Stimulated activated naive CD8-positive, alpha-beta T cell treated with anti-CD3 and anti-CD28 coated beads, Interleukin-15, Interleukin-2, amounts not matched to agents 100 ng/mL and 50 ng/mL, for 24 hours (primary cell): ENCODE results near the gene LHX2.
A peak's percentile ranks its signal among the peaks of the same experiment; 100 is the strongest.

ENCODE experiments used
- H3K27ac Mint-ChIP-seq: one replicate; pipeline ENCODE4 v1.8.0; 2021; ENCODE audit warnings: mild to moderate bottlenecking, mixed read lengths
- H3K27me3 Mint-ChIP-seq: one replicate; pipeline ENCODE4 v1.8.0; 2021; ENCODE audit warnings: mixed read lengths
- H3K36me3 Mint-ChIP-seq: one replicate; pipeline ENCODE4 v1.8.0; 2021; ENCODE audit warnings: low read depth, mixed read lengths
- H3K4me1 Mint-ChIP-seq: one replicate; pipeline ENCODE4 v1.8.0; 2021; ENCODE audit warnings: low read depth, mixed read lengths
- H3K4me3 Mint-ChIP-seq: one replicate; pipeline ENCODE4 v1.8.0; 2021; ENCODE audit warnings: mild to moderate bottlenecking, mixed read lengths
- H3K9me3 Mint-ChIP-seq: one replicate; pipeline ENCODE4 v1.8.0; 2021; ENCODE audit warnings: mixed read lengths

LHX2 gene

DNA sequence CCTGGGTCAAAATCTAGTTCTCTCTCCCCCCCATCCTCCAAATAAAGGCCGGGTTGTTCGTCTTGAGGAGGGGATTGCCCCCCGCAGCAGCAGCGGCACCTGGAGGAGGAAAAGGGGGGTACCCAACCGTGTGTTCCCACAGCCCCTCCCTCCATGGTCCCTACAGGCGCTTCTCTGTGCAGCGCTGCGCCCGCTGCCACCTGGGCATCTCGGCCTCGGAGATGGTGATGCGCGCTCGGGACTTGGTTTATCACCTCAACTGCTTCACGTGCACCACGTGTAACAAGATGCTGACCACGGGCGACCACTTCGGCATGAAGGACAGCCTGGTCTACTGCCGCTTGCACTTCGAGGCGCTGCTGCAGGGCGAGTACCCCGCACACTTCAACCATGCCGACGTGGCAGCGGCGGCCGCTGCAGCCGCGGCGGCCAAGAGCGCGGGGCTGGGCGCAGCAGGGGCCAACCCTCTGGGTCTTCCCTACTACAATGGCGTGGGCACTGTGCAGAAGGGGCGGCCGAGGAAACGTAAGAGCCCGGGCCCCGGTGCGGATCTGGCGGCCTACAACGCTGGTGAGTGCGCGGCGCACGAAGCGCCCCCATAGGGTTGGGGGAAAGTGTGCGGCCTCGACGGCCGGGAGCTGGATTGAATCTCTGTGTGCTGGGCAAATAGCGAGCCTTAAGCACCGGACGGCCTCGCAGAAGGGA is 3.5 kb downstream of the LHX2 start:
- Mint-ChIP-seq H3K27ac (peak overlapping the region; percentile 16), H3K4me1 (peaks cover 33% of the 10 kb centered on the region), H3K4me3 (peak overlapping the region; percentile 45), H3K9me3 (no peaks in the 10 kb centered on the region), H3K36me3 (peaks cover 12% of the 10 kb centered on the region), H3K27me3 (peaks cover 63% of the 10 kb centered on the region)

- H3K27me3 Mint-ChIP-seq = peaks cover 63% of the 10 kb centered on the region
- peaks cover 27% of the 10 kb centered on the region for H3K4me1 Mint-ChIP-seq
- peak overlapping the region; percentile 16 for H3K27ac Mint-ChIP-seq
Observed at GRCh38 chr9:124015661-124016131, 4.1 kb downstream of the LHX2 start.

DNA sequence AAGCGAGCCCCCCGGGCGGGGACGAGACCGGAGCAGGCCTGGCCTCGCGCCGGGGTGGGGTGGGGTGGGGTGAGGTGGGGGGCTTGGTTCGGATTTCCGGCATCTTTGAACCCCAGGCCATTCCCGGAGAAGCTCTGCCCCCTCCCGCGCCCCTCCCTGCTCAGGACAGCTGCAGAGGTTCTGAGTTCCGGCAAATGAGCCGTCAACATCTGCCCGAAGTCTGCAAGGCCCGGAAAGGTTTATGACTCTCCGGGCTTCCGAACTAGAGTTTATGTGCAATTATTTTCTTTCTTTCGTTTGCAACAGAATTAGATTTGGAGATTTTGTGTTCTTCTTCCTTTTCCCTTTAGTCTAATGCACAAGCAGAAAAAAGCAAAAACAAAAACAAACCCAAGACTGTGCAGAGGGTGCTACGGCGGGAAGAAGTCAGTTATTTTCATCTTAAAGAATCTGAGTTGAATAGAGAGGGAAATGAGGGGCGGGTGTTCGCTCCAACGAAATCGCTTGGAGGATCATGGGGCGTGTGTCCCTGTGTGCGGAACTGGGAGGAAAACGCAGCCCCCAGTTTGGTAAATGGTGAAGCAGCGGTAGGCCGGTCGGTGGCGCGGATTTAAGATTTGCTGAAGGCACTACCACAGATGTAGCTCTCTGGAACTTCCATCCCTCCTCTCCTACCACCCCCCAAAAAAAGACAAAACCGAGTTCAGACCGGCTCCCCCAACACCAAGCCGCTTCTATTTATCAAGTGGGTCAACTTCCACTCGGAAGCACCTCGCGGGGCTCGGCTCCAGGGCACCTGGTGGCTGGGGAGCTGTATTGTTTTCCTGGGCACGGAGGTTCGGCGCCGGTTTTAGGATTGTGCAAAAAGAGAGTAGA is 4.8 kb downstream of the LHX2 start:
- Mint-ChIP-seq H3K4me1 (peaks cover 30% of the 10 kb centered on the region), H3K27ac (peak overlapping the region; percentile 38), H3K27me3 (peaks cover 69% of the 10 kb centered on the region), H3K4me3 (peak overlapping the region; percentile 64), H3K9me3 (no peaks in the 10 kb centered on the region), H3K36me3 (peaks cover 9% of the 10 kb centered on the region)

More at GRCh38 chr9:124015661-124016131, 4.1 kb downstream of the LHX2 start:
- Mint-ChIP-seq H3K4me3 (peak overlapping the region; percentile 45), H3K9me3 (no peaks in the 10 kb centered on the region), H3K36me3 (peaks cover 9% of the 10 kb centered on the region)

DNA sequence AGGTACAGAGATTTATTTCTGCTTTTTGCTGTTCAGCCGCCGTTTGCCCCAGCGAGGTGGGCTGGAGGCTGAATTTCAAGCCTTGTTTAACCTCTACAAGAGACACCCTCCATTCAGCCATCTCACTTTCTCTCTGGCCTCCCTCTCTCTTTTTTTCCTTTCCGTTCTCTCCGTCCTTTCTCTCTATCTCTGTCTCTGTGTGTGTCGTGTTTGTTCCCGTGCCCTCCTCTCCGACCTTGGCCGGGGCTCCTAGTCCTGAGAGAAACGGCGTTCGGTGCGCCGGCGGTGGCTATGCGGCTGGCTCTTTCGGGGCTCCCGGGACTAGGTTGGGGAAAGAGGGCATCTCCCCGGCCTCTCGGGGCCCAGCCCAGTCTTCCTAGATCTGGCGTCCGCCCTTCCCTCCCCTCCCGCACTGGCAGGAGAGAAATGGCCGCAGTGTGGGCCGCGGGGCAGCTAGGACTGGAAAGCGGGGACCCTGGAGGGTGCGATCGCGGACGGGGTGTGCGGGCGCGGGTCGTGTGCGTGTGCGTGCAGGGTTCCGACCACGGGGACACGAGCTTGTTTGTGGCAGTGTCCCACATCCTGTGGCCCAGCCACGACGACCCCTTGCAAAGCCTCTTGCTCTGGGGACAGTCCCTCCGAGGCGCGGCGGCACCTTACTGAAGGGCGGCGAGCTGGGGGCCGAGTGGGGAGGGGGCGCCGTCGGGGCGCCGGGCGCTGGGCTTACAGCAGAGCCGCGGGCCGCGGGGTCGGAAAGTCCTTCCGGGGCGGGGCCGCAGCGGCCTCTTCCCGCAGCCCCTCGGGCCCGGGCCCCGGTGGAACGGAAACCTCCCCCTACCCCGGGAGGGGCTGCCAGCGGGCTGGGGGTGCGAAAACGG is 5.7 kb downstream of the LHX2 start:
- Mint-ChIP-seq H3K27me3 (peaks cover 78% of the 10 kb centered on the region), H3K9me3 (no peaks in the 10 kb centered on the region), H3K27ac (peak overlapping the region; percentile 38), H3K4me3 (peak overlapping the region; percentile 64), H3K4me1 (peaks cover 32% of the 10 kb centered on the region), H3K36me3 (peaks cover 9% of the 10 kb centered on the region)

- peaks cover 31% of the 10 kb centered on the region for H3K4me1 Mint-ChIP-seq
- H3K27ac Mint-ChIP-seq = peak overlapping the region; percentile 41
- H3K4me3 Mint-ChIP-seq = peak overlapping the region; percentile 43
Observed at GRCh38 chr9:124017929-124018729, 6.6 kb downstream of the LHX2 start.

GRCh38 chr9:124018730-124019697 is 7.4 kb downstream of the LHX2 start:
- no peaks in the 10 kb centered on the region for H3K9me3 Mint-ChIP-seq
- peak overlapping the region; percentile 41 for H3K27ac Mint-ChIP-seq
- H3K4me1 Mint-ChIP-seq = peaks cover 29% of the 10 kb centered on the region
- H3K27me3 Mint-ChIP-seq = peaks cover 86% of the 10 kb centered on the region
- peaks cover 9% of the 10 kb centered on the region for H3K36me3 Mint-ChIP-seq
- peak overlapping the region; percentile 43 for H3K4me3 Mint-ChIP-seq

More at GRCh38 chr9:124017929-124018729, 6.6 kb downstream of the LHX2 start:
- H3K9me3 Mint-ChIP-seq = no peaks in the 10 kb centered on the region
- H3K36me3 Mint-ChIP-seq = peaks cover 9% of the 10 kb centered on the region
- H3K27me3 Mint-ChIP-seq = peaks cover 85% of the 10 kb centered on the region

DNA sequence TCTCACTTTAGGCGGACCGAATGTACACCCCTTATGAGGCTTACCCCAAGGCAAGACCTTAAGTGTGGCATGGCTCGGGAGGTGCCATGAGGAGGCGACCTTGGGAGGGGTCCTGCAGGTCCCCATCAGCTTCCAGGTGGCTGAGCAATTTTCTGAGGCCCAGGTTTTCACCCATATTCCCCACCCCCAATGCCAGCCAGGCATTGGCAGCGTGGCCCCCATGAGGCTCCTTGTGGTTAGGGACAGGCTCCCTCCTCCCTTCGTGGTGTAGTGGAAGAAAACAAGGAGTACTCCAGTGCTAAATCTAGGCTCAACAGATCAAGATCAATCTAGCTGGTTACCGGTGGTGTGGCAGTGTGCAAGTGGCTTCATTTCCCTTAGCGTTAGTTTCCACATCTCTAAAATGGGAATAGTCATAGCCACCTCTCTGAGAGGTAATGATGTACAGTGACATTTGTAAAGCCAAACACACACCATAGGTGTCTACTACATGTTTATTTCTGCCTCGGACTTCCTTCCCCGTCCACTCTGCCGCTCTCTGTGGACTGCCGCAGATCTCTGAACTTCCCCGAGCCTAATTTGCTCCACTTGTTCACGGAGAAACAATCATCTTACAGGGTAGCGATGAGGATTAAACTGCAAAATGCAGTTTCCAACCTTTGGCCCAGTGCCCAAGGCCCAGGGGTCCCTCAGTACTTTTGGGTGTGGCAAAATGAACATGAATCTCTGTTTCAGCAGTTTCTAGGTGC is 8.4 kb downstream of the LHX2 start:
- no peaks in the 10 kb centered on the region for H3K9me3 Mint-ChIP-seq
- H3K27ac Mint-ChIP-seq = no peak overlapping the region
- peaks cover 9% of the 10 kb centered on the region for H3K36me3 Mint-ChIP-seq
- H3K4me1 Mint-ChIP-seq = peaks cover 29% of the 10 kb centered on the region
- peaks cover 86% of the 10 kb centered on the region for H3K27me3 Mint-ChIP-seq
- H3K4me3 Mint-ChIP-seq = no peak overlapping the region

DNA sequence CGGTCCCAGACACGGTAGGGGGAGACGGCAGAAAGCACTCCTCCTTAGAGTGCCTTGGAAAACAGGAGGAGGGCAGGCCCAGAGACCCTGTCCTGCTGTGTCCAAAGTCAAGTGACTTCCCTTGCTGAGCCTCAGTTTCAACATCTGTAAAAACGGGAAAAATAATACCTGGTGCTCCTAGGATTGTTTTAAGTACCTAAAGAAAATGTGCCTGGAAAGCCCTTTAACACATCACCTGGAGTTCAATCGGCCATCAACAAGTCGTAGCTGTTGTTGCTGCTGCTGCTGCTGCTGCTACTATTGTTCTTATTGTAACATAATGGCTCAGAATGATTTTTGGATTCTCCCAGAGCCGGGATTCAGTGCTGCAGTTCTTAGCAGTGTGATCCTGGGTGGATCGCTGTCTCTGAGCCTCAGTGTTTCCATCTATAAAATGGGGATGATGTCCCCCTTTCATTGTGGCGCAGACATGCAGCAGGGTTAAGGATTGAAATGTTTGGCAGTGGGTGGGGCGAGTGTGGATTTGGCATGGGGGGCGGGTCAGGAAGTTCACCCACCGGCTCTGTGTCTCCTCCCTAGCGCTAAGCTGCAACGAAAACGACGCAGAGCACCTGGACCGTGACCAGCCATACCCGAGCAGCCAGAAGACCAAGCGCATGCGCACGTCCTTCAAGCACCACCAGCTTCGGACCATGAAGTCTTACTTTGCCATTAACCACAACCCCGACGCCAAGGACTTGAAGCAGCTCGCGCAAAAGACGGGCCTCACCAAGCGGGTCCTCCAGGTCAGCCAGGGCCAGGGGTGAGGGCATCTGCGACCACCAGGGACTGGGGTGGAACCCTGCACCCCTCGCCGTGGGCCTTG is 9.2 kb downstream of the LHX2 start:
- Mint-ChIP-seq H3K4me3 (no peak overlapping the region), H3K27ac (no peak overlapping the region), H3K9me3 (no peaks in the 10 kb centered on the region), H3K27me3 (peaks cover 86% of the 10 kb centered on the region), H3K4me1 (peaks cover 25% of the 10 kb centered on the region), H3K36me3 (peaks cover 9% of the 10 kb centered on the region)

DNA sequence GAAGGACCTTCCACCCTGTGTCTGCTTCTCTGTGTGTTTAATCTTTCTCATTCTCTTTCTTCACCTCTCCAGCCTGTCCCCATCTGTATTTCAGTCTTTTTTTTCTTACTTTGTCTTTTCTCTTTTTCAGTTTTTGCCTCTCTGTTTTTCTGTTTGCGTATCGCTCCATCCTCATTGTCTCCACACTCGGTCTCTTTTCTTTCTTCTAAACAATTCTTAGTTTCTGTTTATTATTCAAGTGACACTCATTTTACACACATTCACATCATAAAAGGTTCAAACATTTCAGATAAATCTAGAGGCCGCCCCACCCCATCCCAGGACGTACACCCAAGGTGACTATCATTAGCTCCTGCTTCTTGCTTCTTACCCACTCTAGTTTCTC is 9.8 kb downstream of the LHX2 start:
- peaks cover 7% of the 10 kb centered on the region for H3K36me3 Mint-ChIP-seq
- H3K4me1 Mint-ChIP-seq = peaks cover 21% of the 10 kb centered on the region
- peaks cover 90% of the 10 kb centered on the region for H3K27me3 Mint-ChIP-seq
- no peaks in the 10 kb centered on the region for H3K9me3 Mint-ChIP-seq
- no peak overlapping the region for H3K4me3 Mint-ChIP-seq
- no peak overlapping the region for H3K27ac Mint-ChIP-seq

GRCh38 chr9:124022201-124023121 is 10.9 kb downstream of the LHX2 start:
- Mint-ChIP-seq H3K4me1 (peaks cover 11% of the 10 kb centered on the region), H3K27me3 (peaks cover 84% of the 10 kb centered on the region), H3K27ac (no peak overlapping the region), H3K9me3 (no peaks in the 10 kb centered on the region), H3K4me3 (no peak overlapping the region), H3K36me3 (no peaks in the 10 kb centered on the region)

- peaks cover 81% of the 10 kb centered on the region for H3K27me3 Mint-ChIP-seq
- H3K27ac Mint-ChIP-seq = no peak overlapping the region
- peaks cover 5% of the 10 kb centered on the region for H3K4me1 Mint-ChIP-seq
- H3K36me3 Mint-ChIP-seq = no peaks in the 10 kb centered on the region
- no peak overlapping the region for H3K4me3 Mint-ChIP-seq
- no peaks in the 10 kb centered on the region for H3K9me3 Mint-ChIP-seq
Observed at GRCh38 chr9:124024107-124024506, 12.5 kb downstream of the LHX2 start.
